H9 (cell line): ENCODE measurements around the gene LEO1. TPM values are rescaled to one million over a fixed set of nuclear protein-coding genes. Genes with fewer than 3 reads are reported as not detected.

Source experiments
- DNase-seq: peaks from one replicate; pipeline ENCODE4 v3.0.0-alpha.2; 2017
- H2AFZ ChIP-seq: one replicate; pipeline ENCODE4 v1.6.1; 2013; ENCODE audit warnings: mild to moderate bottlenecking, low read length, control low read depth, moderate library complexity
- H2AK5ac ChIP-seq: 2 replicates; pipeline ENCODE4 v1.6.1; 2013; ENCODE audit warnings: low read length, control low read depth, mixed read lengths; ENCODE audit not compliant: insufficient read length
- H2BK120ac ChIP-seq: one replicate; pipeline ENCODE4 v1.6.1; 2013; ENCODE audit warnings: low read depth, mild to moderate bottlenecking, low read length, control low read depth, inconsistent platforms; ENCODE audit not compliant: poor library complexity, severe bottlenecking
- H2BK12ac ChIP-seq: 2 replicates; pipeline ENCODE4 v1.6.1; 2013; ENCODE audit warnings: low read length, control low read depth, mixed read lengths, low read depth; ENCODE audit not compliant: insufficient read length
- H2BK15ac ChIP-seq: 2 replicates; pipeline ENCODE4 v1.6.1; 2013; ENCODE audit warnings: low read depth, low read length, control low read depth
- H2BK20ac ChIP-seq: one replicate; pipeline ENCODE4 v1.6.1; 2013; ENCODE audit warnings: low read depth, mild to moderate bottlenecking, low read length, control low read depth, inconsistent platforms; ENCODE audit not compliant: poor library complexity, severe bottlenecking
- H2BK5ac ChIP-seq: 2 replicates; pipeline ENCODE4 v1.6.1; 2013; ENCODE audit warnings: low read length, control low read depth, mixed read lengths; ENCODE audit not compliant: insufficient read length
- H3K14ac ChIP-seq: 2 replicates; pipeline ENCODE4 v1.6.1; 2013; ENCODE audit warnings: low read length, control low read depth; ENCODE audit not compliant: insufficient read depth
- H3K18ac ChIP-seq: 2 replicates; pipeline ENCODE4 v1.6.1; 2013; ENCODE audit warnings: low read depth, mild to moderate bottlenecking, mixed read lengths, low read length, control low read depth; ENCODE audit not compliant: insufficient read length
- H3K23ac ChIP-seq: 2 replicates; pipeline ENCODE4 v1.6.1; 2013; ENCODE audit warnings: low read length, control low read depth, mixed read lengths, low read depth; ENCODE audit not compliant: insufficient read length
- H3K23me2 ChIP-seq: 2 replicates; pipeline ENCODE4 v1.6.1; 2013; ENCODE audit warnings: low read depth, mild to moderate bottlenecking, mixed read lengths, low read length, control low read depth; ENCODE audit not compliant: insufficient read length, poor library complexity, severe bottlenecking
- H3K27ac ChIP-seq: 2 replicates; pipeline ENCODE4 v1.5.1; 2013; ENCODE audit warnings: low read length, control low read depth, mixed read lengths, low read depth; ENCODE audit not compliant: insufficient read length
- H3K27me3 ChIP-seq: 2 replicates; pipeline ENCODE4 v1.6.1; 2013; ENCODE audit warnings: low read length, control low read depth, inconsistent platforms; ENCODE audit not compliant: insufficient read depth
- H3K4ac ChIP-seq: 2 replicates; pipeline ENCODE4 v1.6.1; 2013; ENCODE audit warnings: low read depth, mild to moderate bottlenecking, control low read depth, inconsistent platforms, low read length, moderate library complexity
- H3K4me1 ChIP-seq: 2 replicates; pipeline ENCODE4 v1.6.1; 2013; ENCODE audit warnings: low read length, control low read depth, inconsistent platforms; ENCODE audit not compliant: insufficient read depth
- H3K4me2 ChIP-seq: 2 replicates; pipeline ENCODE4 v1.6.1; 2013; ENCODE audit warnings: low read length, control low read depth, mixed read lengths; ENCODE audit not compliant: insufficient read length, insufficient read depth
- H3K56ac ChIP-seq: 2 replicates; pipeline ENCODE4 v1.6.1; 2013; ENCODE audit warnings: low read depth, mild to moderate bottlenecking, mixed read lengths, low read length, control low read depth; ENCODE audit not compliant: insufficient read length
- H3K79me1 ChIP-seq: 2 replicates; pipeline ENCODE4 v1.6.1; 2013; ENCODE audit warnings: low read depth, mild to moderate bottlenecking, moderate library complexity, low read length, control low read depth, inconsistent platforms; ENCODE audit not compliant: insufficient read depth, poor library complexity, severe bottlenecking
- H3K79me2 ChIP-seq: 2 replicates; pipeline ENCODE4 v1.6.1; 2013; ENCODE audit warnings: low read length, control low read depth, inconsistent platforms; ENCODE audit not compliant: insufficient read depth
- H3K9ac ChIP-seq: 2 replicates; pipeline ENCODE4 v1.6.1; 2013; ENCODE audit warnings: low read length, control low read depth, mixed read lengths; ENCODE audit not compliant: insufficient read length; ENCODE audit errors: extremely low read depth
- H3K9me3 ChIP-seq: one replicate; pipeline ENCODE4 v1.6.1; 2013; ENCODE audit warnings: low read depth, low read length, inconsistent platforms; ENCODE audit not compliant: control insufficient read depth
- H3T11ph ChIP-seq: one replicate; pipeline ENCODE4 v1.6.1; 2013; ENCODE audit warnings: mild to moderate bottlenecking, low read length, control low read depth, inconsistent platforms
- H4K20me1 ChIP-seq: one replicate; pipeline ENCODE4 v1.6.1; 2013; ENCODE audit not compliant: control insufficient read depth, insufficient read length, insufficient read depth
- H4K5ac ChIP-seq: 2 replicates; pipeline ENCODE4 v1.6.1; 2013; ENCODE audit warnings: low read depth, mild to moderate bottlenecking, mixed read lengths, low read length, control low read depth; ENCODE audit not compliant: insufficient read length
- H4K8ac ChIP-seq: replicated peaks from 2 replicates; pipeline ENCODE4 v1.6.1; 2013; ENCODE audit warnings: low read length, control low read depth, mixed read lengths, low read depth; ENCODE audit not compliant: insufficient read length
- H4K91ac ChIP-seq: 2 replicates; pipeline ENCODE4 v1.6.1; 2013; ENCODE audit warnings: low read depth, mild to moderate bottlenecking, moderate library complexity, mixed read lengths, low read length, control low read depth; ENCODE audit not compliant: insufficient read length
- H3K27ac Mint-ChIP-seq, 3 experiments: 2 replicates in 2 of 3; 3 replicates in 1 of 3; pipeline ENCODE4 v1.8.0; 2020 to 2021; ENCODE audit warnings: mixed read lengths in 3 of 3, mild to moderate bottlenecking in 1 of 3, moderate library complexity in 1 of 3
- H3K27me3 Mint-ChIP-seq: 2 replicates; pipeline ENCODE4 v1.8.0; 2021; ENCODE audit warnings: low read depth, mild to moderate bottlenecking, moderate library complexity, mixed read lengths
- H3K36me3 Mint-ChIP-seq, 3 experiments: 2 replicates in 2 of 3; 3 replicates in 1 of 3; pipeline ENCODE4 v1.8.0; 2020 to 2021; ENCODE audit warnings: low read depth in 3 of 3, mixed read lengths in 3 of 3; ENCODE audit not compliant: insufficient read depth in 1 of 3
- H3K4me1 Mint-ChIP-seq, 2 experiments: 2 replicates each; pipeline ENCODE4 v1.8.0; 2020; ENCODE audit warnings: mixed read lengths in 2 of 2
- H3K4me3 Mint-ChIP-seq, 2 experiments: 2 replicates in 1 of 2; 3 replicates in 1 of 2; pipeline ENCODE4 v1.8.0; 2020 to 2021; ENCODE audit warnings: mild to moderate bottlenecking in 2 of 2, mixed read lengths in 2 of 2, moderate library complexity in 1 of 2
- H3K9me3 Mint-ChIP-seq, 2 experiments: 2 replicates in 1 of 2; 3 replicates in 1 of 2; pipeline ENCODE4 v1.8.0; 2020; ENCODE audit warnings: mild to moderate bottlenecking in 2 of 2, mixed read lengths in 2 of 2, moderate library complexity in 1 of 2
- CTCF ChIP-seq: fragments of 200-600 bp; sonication (generic); conservative IDR thresholded peaks from 3 replicates; pipeline ENCODE4 v1.8.0; 2021; ENCODE audit warnings: antibody characterized with exemption, mild to moderate bottlenecking
- WGBS: extraction: QIAGEN DNeasy Blood & Tissue Kit; methylation state at CpG from one replicate; pipeline ENCODE4 v1.1.7; 2013; ENCODE audit warnings: missing lambda C conversion rate, low lambda C conversion rate, mixed read lengths; ENCODE audit not compliant: insufficient read length; ENCODE audit errors: extremely low coverage; 5-methylcytosine and 5-hydroxymethylcytosine counted together
- total RNA-seq: library from RNA; stranded (reverse); gene quantifications from 2 replicates; pipeline ENCODE4 v1.2.1, GENCODE V29; 2021

Gene LEO1
- total RNA-seq, 1 experiment from 2014 or later = 30.3 TPM

- H4K91ac ChIP-seq = no peak overlapping the region
- H4K20me1 ChIP-seq = no peaks in the 10 kb centered on the region
- no peak overlapping the region for H4K8ac ChIP-seq
- H2BK5ac ChIP-seq = no peak overlapping the region
- H2BK15ac ChIP-seq = no peak overlapping the region
- no peak overlapping the region for H2AK5ac ChIP-seq
- no peak overlapping the region for H3K27ac ChIP-seq
- no peaks in the 10 kb centered on the region for H3K9me3 ChIP-seq
- no peak overlapping the region for H3K14ac ChIP-seq
- no peak overlapping the region for H2BK12ac ChIP-seq
- no peak overlapping the region for H3K4me2 ChIP-seq
- DNase-seq = no peak
- H3K4me1 Mint-ChIP-seq = peaks cover 0 to 3% of the 10 kb centered on the region in 2 experiments; a peak in 2 of 4 replicates
- no peaks in the 10 kb centered on the region for H3K4me1 ChIP-seq
- no peaks in the 10 kb centered on the region for H3K79me1 ChIP-seq
- H3K23ac ChIP-seq = no peak overlapping the region
- no peak overlapping the region for H2BK120ac ChIP-seq
- peaks cover 14 to 16% of the 10 kb centered on the region in 2 experiments; a peak in 4 of 5 replicates for H3K9me3 Mint-ChIP-seq
- H3K18ac ChIP-seq = no peak overlapping the region
- no peak overlapping the region for H2AFZ ChIP-seq
- no peak overlapping the region for H2BK20ac ChIP-seq
- no peaks in the 10 kb centered on the region for H3K27me3 ChIP-seq
- no CpG with 5 or more reads among the region's 2 CpGs for WGBS
- no peak overlapping the region for H3K4me3 Mint-ChIP-seq
- H3K9ac ChIP-seq = no peak overlapping the region
- H3K27me3 Mint-ChIP-seq = no peaks in the 10 kb centered on the region
- H3K36me3 Mint-ChIP-seq = peaks cover 18 to 49% (median 35%) of the 10 kb centered on the region in 3 experiments
- no peak overlapping the region for H4K5ac ChIP-seq
- H3K23me2 ChIP-seq = no peaks in the 10 kb centered on the region
- H3K79me2 ChIP-seq = no peaks in the 10 kb centered on the region
- no peak overlapping the region for H3K4ac ChIP-seq
- peak; percentile 83 for TF ChIP-seq CTCF
- H3K56ac ChIP-seq = no peak overlapping the region
- H3T11ph ChIP-seq = no peak overlapping the region
- H3K27ac Mint-ChIP-seq = 0 out of 7 replicates have a peak overlapping the region, but pooled peaks of 1 of the 3 experiments have one; percentile 7
These were observed 82.9 kb downstream of the LEO1 start for GRCh38 chr15:51888593-51889195.

Other genes starting within 250 kb of the LEO1 start
- gene LYSMD2, start 234.1 kb downstream of the LEO1 start, total RNA-seq = 3.9 and 4.1 TPM in 2 replicates
- gene TMOD2, start 220.2 kb downstream of the LEO1 start, total RNA-seq = 1.8 and 3.0 TPM in 2 replicates
- gene TMOD3, start 142.1 kb downstream of the LEO1 start, total RNA-seq = 24.7 and 30.2 TPM in 2 replicates
- gene MAPK6, start 47.4 kb upstream of the LEO1 start, total RNA-seq = 88.6 and 94.1 TPM in 2 replicates
- gene BCL2L10, start 141.0 kb upstream of the LEO1 start, total RNA-seq = not detected in 2 replicates
- 29.8 and 30.2 TPM in 2 replicates for gene GNB5, start 219.6 kb upstream of the LEO1 start, total RNA-seq